SKM-1 (cell line): ENCODE measurements around the gene BOLL.
"Not testable (repeated sequence)": the region's sequence is repeated elsewhere in the genome, so short reads cannot be mapped to it uniquely, and the experiment has no call there.

Experiments used
- DNase-seq: peaks from one replicate; lab custom pipeline; 2025; ENCODE audit not compliant: unreplicated experiment; lab: John Stamatoyannopoulos, UW

The BOLL gene, protein sequence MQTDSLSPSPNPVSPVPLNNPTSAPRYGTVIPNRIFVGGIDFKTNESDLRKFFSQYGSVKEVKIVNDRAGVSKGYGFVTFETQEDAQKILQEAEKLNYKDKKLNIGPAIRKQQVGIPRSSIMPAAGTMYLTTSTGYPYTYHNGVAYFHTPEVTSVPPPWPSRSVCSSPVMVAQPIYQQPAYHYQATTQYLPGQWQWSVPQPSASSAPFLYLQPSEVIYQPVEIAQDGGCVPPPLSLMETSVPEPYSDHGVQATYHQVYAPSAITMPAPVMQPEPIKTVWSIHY

GRCh38 chr2:197784956-197785941, at the start of gene BOLL:
TSS of gene BOLL (minus strand) at chr2:197785319. CDS start at chr2:197781850, 3,469 bp downstream.
- DNase-seq, result no peak

GRCh38 chr2:197834771-197835170, 49.7 kb upstream of the BOLL start:
- DNase-seq, result not testable (repeated sequence)

- no peak for DNase-seq
Measured at GRCh38 chr2:197828464-197829135, 43.5 kb upstream of the BOLL start.

DNA sequence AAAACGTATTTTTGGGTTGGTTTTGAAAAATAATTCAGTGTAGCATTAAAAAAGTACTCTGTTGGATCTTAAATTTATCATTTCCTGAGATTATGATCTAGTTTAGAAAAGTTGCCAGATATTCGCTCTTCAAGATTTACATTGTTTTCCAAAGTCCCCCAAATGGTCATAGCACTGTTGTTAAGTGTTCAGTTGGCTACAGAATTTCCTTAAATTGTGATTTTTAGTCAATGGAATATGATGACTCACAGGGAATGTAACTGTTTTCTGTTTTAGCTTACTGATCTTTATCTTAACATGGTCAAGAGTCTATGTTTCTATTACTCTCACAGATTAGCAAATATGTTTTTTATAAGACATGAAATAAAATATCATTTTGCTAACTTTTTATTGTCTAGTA, 42.5 kb upstream of the BOLL start:
- no peak for DNase-seq

GRCh38 chr2:197822333-197822732, 37.2 kb upstream of the BOLL start:
- no peak for DNase-seq

DNA sequence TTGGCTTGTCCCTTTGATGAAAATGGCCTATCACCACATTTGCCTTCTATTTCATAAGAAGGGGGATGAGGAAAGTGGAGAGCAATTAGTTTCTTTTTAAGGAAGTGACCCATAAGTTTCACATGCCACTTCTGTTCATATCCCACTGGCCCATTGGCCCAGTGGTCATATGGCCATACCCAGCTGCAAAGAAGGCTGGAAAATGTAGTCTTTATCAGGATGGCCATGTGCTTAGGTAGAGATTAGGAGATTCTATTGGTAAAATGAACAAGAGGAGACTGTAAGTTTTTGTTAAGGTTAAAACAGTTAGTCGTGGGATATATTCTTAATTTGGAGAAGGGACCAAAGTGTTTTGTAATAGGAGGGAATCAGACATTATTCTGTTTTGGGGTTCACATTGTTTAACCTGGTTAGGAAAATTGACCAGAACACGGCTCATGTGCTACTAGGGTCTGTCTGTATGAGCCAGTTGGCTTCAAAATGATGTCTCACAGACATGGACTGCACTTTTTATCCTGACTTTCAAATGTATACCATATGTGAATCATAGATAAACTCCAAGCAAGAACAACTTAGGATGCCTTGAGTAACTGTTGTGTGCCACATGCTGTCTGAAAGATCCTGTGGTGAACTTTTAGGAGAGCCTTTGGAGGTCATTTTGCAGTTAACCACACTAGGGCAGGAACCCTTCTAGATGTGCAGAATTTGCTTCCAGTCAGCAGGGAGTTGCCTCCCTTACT, 36.6 kb upstream of the BOLL start:
- no peak for DNase-seq

DNA sequence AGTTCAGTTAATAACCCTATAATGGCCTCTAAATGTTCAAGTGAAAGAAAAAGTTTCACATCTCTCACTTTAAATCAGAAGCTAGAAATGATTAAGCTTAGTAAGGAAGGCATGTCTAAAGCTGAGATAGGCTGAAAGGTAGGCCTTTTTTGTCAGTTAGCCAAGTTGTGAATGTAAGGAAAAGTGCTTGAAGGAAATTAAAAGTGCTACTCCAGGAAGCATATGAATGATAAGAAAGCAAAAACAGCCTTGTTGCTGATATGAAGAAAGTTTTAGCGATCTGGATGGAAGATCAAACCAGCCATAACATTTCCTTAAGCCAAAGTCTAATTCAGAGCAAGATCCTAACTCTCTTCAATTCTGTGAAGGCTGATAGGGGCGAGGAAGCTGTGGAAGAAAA, 29.4 kb upstream of the BOLL start:
- no peak for DNase-seq

DNA sequence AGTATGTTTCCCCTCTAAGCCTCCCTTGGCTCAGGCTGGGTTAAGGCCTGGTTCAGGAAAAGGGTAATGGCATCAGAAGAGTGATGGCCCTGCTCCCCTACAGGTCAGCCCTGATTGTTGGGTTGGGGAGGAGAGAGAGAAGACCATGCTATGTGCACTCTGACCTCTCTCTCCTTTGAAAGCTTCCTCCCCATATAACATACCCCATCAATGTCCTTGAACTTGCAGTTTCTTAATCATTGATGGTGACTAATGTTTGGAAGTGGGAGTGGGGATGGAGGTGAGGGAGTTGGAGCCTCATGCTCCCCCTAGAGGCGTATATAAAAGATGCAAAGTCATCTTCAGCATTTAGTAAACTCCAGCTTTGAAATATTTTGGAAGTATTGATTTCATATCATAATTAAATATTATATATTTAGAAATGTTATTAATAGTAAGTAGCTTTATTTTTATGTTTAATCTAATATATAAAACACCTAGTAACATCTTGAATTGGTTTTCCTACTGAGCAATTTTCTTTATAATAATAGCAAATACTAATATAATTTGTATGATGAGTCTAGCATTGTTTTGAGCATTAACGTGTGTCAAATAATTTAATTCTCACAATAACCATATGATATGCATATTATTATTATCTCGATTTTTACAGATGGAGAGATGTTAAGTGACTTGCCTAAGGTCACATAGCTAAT, 28.1 kb upstream of the BOLL start:
- peak; percentile 25 for DNase-seq

- no peak for DNase-seq
Measured at GRCh38 chr2:197810491-197810890, 25.4 kb upstream of the BOLL start.

DNA sequence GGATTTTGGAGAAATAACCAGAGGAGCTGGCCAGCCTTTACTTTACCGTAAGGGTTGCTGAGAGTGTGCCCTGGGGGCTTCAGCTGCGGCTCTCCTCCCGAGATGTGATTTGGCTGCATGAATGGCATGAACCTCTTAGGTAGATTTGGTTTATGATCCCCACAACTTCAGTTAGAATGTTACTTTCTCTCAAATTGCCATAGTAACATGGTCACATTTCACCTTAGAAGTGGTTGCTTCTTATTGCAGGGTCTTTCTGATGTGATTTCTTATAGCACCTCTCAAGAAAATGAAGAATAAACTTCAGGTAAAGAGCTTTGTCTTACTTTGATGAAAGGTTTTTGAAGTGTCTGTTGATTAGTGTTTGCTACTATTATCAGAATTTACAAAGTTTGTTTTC, 24.9 kb upstream of the BOLL start:
- DNase-seq, result no peak

DNA sequence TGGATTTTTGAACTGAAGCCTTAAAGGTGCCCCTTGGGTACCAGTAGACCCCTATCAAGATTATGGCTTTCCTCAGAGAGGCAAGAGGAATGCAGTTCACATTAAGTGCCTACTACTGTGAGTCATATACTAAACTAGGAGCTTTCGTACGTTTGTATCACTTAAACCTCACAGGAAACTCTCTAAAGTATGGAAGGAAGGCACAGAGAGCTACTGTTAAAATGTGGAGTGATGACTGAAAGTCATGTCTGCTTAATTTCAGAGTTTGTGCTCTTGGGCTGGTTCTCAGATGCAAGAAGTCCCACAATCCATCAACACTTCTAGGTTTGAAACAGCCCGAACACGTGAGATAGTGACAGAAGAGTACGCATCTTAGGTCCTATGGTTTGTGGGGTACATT, 23.9 kb upstream of the BOLL start:
- no peak for DNase-seq

DNA sequence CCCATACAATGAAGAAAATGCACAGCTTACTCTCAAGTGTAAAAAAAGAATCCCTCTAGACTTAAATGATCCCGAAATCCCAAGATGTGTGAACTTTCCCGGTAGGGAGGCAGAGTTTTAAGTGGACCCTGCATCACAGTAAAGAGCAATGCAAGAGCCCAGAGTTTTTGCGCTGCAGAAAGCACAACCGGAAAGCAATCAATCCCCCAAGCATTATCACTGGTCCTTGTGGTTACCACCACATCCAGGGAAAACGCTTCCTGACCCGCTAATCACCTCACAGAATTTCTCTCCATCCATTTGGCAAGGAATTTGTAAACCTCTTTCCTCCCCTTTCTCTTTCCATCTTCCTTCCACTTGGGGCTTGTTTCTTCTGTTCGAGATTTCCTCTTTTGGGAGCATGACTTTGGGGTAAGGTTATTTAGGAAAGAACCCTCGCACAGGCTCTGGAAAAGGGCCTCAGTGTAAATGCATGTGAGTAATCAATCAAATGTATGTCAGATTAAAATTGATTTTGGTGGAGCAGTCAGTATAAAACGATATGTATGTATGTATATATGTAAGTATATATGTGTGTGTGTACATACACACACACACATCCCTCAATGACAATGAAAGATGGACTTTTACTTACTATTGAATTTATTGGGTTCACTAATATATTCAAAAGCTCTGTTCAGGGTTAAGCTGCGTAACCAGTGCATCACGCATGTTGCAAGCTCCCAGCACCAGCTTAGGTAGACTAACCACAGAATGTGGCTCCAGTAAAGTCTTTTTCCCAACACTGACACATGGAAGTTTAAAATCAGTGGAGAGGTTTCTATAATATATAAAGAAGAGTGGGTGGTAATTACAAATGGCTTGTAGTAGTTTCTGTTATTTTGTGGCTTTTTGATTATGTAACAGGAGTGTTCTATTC, 20.9 kb upstream of the BOLL start:
- no peak for DNase-seq

GRCh38 chr2:197804758-197805714, 19.9 kb upstream of the BOLL start:
- no peak for DNase-seq

DNA sequence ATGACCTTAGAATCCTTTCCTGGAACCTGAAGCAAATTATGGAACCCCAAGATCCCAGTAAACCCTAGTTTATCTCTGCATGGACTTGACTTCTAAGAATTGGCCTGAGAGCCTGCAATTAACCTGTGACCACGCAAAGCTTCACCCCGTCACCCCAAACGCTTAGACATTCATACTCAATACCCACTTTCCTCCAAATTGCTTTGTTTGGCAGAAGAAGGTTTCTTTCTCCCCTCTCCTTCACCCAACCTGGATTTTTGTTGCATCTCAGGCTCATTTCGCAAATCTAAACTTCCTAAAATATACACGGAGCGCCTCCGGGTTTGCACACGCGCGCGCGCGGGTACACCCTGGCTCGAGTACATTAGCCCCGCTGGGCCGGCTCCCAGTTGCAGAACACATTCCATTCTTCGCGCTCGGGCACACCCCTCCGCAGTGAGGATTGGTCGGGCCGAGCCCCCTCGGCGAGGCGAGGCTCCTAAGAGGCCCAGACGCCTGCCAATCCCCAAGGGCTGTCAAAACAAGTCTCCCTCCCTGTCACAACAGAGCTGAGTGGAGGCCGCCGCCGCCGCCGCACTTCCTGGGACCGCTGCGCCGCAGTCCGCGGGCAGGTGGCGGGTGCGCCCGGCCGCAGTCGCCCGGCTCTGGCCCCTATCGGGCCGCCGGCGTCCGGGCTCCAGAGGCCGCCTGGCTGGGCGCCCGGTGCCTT, 19.1 kb upstream of the BOLL start, which contains the start of gene PLCL1:
TSS of gene PLCL1 (plus strand) at position 545 of the 709 bp plus-strand sequence.
- DNase-seq, result peak; percentile 69

- DNase-seq, result peak; percentile 31
Measured at GRCh38 chr2:197803033-197803444, 17.9 kb upstream of the BOLL start.

DNA sequence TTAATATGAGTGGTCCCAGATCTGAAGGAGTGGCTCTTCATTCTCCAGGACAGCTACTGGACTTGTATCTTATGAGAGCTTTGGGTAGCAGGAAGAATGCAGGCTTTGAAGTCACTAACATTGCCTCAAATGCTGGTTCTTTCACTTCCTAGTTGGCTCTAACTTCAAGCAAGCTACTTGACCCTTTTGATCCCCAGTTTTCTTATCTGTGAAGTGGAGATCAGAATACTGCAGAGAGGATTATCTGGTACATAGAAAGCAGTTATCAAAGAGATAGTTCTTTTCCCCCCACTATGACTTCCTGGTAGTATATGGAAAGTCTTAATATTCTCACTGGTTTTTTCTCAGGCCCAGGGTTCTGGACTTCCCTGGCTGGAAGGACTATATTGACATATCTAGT, 15.9 kb upstream of the BOLL start:
- DNase-seq, result no peak

DNA sequence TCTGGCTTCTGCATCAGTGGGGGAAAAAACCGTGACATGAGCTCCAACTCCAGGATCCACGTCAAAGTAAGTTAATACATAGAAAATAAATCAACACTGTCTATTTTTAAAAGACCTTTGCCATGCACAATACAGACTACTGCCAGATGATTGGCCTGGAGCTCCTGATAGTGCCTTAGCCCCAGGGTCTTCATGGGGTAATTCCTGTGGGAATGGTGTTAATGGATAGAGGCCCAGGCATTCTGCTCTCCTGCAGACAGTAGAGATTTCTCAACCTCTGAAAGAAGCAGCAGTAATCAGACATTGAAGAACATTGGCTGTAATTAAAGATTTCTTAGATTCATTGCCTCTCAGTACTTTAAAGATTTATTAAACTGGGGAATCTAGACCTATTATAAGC, 15.0 kb upstream of the BOLL start:
- no peak for DNase-seq
